ENCODE data around the gene TSC22D3. TPM values are rescaled to one million over a fixed set of nuclear protein-coding genes. Genes with fewer than 3 reads are reported as not detected.

The TSC22D3 gene
- total RNA-seq, 1 donor from 2014 or later: 41.4 TPM

GRCh38 chrX:107678957-107679740 is 96.4 kb downstream of the TSC22D3 start:
- H3K27ac Mint-ChIP-seq: no peak overlapping the region
- no peaks in the 10 kb centered on the region for H3K36me3 Mint-ChIP-seq (ENCODE audit: insufficient read depth)
- DNase-seq (ENCODE audit: low spot score, unreplicated experiment): no peak
- H3K4me3 Mint-ChIP-seq (ENCODE audit: low read depth): no peak overlapping the region
- peaks cover 55% of the 10 kb centered on the region for H3K27me3 Mint-ChIP-seq
- no peak for TF ChIP-seq CTCF (IDR thresholded peaks at IDR 0.05; ENCODE audit: unreplicated experiment)
- peaks cover 14% of the 10 kb centered on the region for H3K9me3 Mint-ChIP-seq (ENCODE audit: low read depth)
- peaks cover 5% of the 10 kb centered on the region for H3K4me1 Mint-ChIP-seq (ENCODE audit: low read depth)

GRCh38 chrX:107677909-107678308 is 97.7 kb downstream of the TSC22D3 start:
- no peaks in the 10 kb centered on the region for H3K4me1 Mint-ChIP-seq (ENCODE audit: low read depth)
- H3K9me3 Mint-ChIP-seq (ENCODE audit: low read depth): peaks cover 5% of the 10 kb centered on the region
- DNase-seq (ENCODE audit: low spot score, unreplicated experiment): no peak
- no peak overlapping the region for H3K4me3 Mint-ChIP-seq (ENCODE audit: low read depth)
- peaks cover 55% of the 10 kb centered on the region for H3K27me3 Mint-ChIP-seq
- no peak for TF ChIP-seq CTCF (IDR thresholded peaks at IDR 0.05; ENCODE audit: unreplicated experiment)
- no peaks in the 10 kb centered on the region for H3K36me3 Mint-ChIP-seq (ENCODE audit: insufficient read depth)
- H3K27ac Mint-ChIP-seq: no peak overlapping the region

- Mint-ChIP-seq H3K4me3 (ENCODE audit: low read depth) (no peak overlapping the region), H3K27me3 (peaks cover 55% of the 10 kb centered on the region), H3K4me1 (ENCODE audit: low read depth) (no peaks in the 10 kb centered on the region), H3K27ac (no peak overlapping the region), H3K36me3 (ENCODE audit: insufficient read depth) (no peaks in the 10 kb centered on the region), H3K9me3 (ENCODE audit: low read depth) (peaks cover 5% of the 10 kb centered on the region)
- DNase-seq (ENCODE audit: low spot score, unreplicated experiment): no peak
- TF ChIP-seq CTCF (IDR thresholded peaks at IDR 0.05; ENCODE audit: unreplicated experiment): no peak
Measured at GRCh38 chrX:107677501-107677901, 98.1 kb downstream of the TSC22D3 start.

- Mint-ChIP-seq H3K4me1 (ENCODE audit: low read depth) (no peaks in the 10 kb centered on the region), H3K9me3 (ENCODE audit: low read depth) (peaks cover 5% of the 10 kb centered on the region), H3K36me3 (ENCODE audit: insufficient read depth) (no peaks in the 10 kb centered on the region), H3K27me3 (peaks cover 55% of the 10 kb centered on the region), H3K27ac (no peak overlapping the region), H3K4me3 (ENCODE audit: low read depth) (peak overlapping the region; percentile 47)
- TF ChIP-seq CTCF (IDR thresholded peaks at IDR 0.05; ENCODE audit: unreplicated experiment): no peak
- DNase-seq (ENCODE audit: low spot score, unreplicated experiment): no peak
Measured at GRCh38 chrX:107676559-107677378, 98.8 kb downstream of the TSC22D3 start.

GRCh38 chrX:107675823-107676555 is 99.6 kb downstream of the TSC22D3 start:
- no peak for DNase-seq (ENCODE audit: low spot score, unreplicated experiment)
- H3K27me3 Mint-ChIP-seq: peaks cover 53% of the 10 kb centered on the region
- no peak for TF ChIP-seq CTCF (IDR thresholded peaks at IDR 0.05; ENCODE audit: unreplicated experiment)
- peaks cover 4% of the 10 kb centered on the region for H3K9me3 Mint-ChIP-seq (ENCODE audit: low read depth)
- no peak overlapping the region for H3K27ac Mint-ChIP-seq
- H3K4me1 Mint-ChIP-seq (ENCODE audit: low read depth): no peaks in the 10 kb centered on the region
- no peak overlapping the region for H3K4me3 Mint-ChIP-seq (ENCODE audit: low read depth)
- H3K36me3 Mint-ChIP-seq (ENCODE audit: insufficient read depth): no peaks in the 10 kb centered on the region
